Neural cell (in vitro differentiated cells): ENCODE results near the gene FAXC. TPM values are rescaled to one million over a fixed set of nuclear protein-coding genes. Genes with fewer than 3 reads are reported as not detected.

ENCODE experiments used
- H2AFZ ChIP-seq: fragments of 200-600, 300-800 bp; sonication (generic), shearing (Covaris generic); 2 replicates; pipeline ENCODE4 v1.6.0; 2014; ENCODE audit warnings: low read depth, mild to moderate bottlenecking, antibody characterized with exemption, low read length, moderate library complexity
- H3F3A ChIP-seq: fragments of 200-600 bp; shearing (Covaris generic); 2 replicates; pipeline ENCODE4 v1.6.1; 2016; ENCODE audit warnings: mild to moderate bottlenecking, moderate library complexity, mixed read lengths, antibody characterized with exemption, low read length; ENCODE audit not compliant: insufficient read depth, poor library complexity, severe bottlenecking
- H3K27ac ChIP-seq: fragments of 200-600, 300-800 bp; sonication (generic), shearing (Covaris generic); 2 replicates; pipeline ENCODE4 v1.5.1; 2014; ENCODE audit warnings: mild to moderate bottlenecking, low read length, moderate library complexity
- H3K27me3 ChIP-seq: fragments of 300-800, 200-600 bp; sonication (generic), shearing (Covaris generic); 2 replicates; pipeline ENCODE4 v1.6.0; 2014; ENCODE audit warnings: mild to moderate bottlenecking, low read depth, low read length, moderate library complexity; ENCODE audit not compliant: insufficient read depth
- H3K36me3 ChIP-seq: fragments of 300-800, 200-600 bp; sonication (generic), shearing (Covaris generic); 2 replicates; pipeline ENCODE4 v1.5.1; 2014; ENCODE audit warnings: mild to moderate bottlenecking, antibody characterized with exemption, low read length, moderate library complexity; ENCODE audit not compliant: insufficient read depth
- H3K4me2 ChIP-seq: fragments of 300-800, 200-600 bp; sonication (generic), shearing (Covaris generic); 2 replicates; pipeline ENCODE4 v1.6.0; 2014; ENCODE audit warnings: mild to moderate bottlenecking, low read length
- H3K4me3 ChIP-seq: fragments of 300-800, 200-600 bp; sonication (generic), shearing (Covaris generic); 2 replicates; pipeline ENCODE4 v1.5.1; 2014; ENCODE audit warnings: mild to moderate bottlenecking, low read length, moderate library complexity
- H3K79me2 ChIP-seq: fragments of 200-600 bp; shearing (Covaris generic); replicated peaks from 2 replicates; pipeline ENCODE4 v1.6.0; 2014; ENCODE audit warnings: mild to moderate bottlenecking, low read length, moderate library complexity; ENCODE audit not compliant: insufficient read depth
- H3K9ac ChIP-seq: fragments of 300-800, 200-600 bp; sonication (generic), shearing (Covaris generic); 2 replicates; pipeline ENCODE4 v1.6.1; 2016; ENCODE audit warnings: mild to moderate bottlenecking, low read length, mixed read lengths
- H3K9me2 ChIP-seq: fragments of 200-600 bp; shearing (Covaris generic); 2 replicates; pipeline ENCODE4 v1.6.1; 2016; ENCODE audit warnings: mild to moderate bottlenecking, low read length, mixed read lengths; ENCODE audit not compliant: insufficient read depth
- H3K9me3 ChIP-seq: fragments of 200-600, 300-800 bp; sonication (generic), shearing (Covaris generic); 2 replicates; pipeline ENCODE4 v1.6.1; 2016; ENCODE audit warnings: mild to moderate bottlenecking, mixed run types, low read length, moderate library complexity, mixed read lengths
- H4K20me1 ChIP-seq: fragments of 200-600 bp; shearing (Covaris generic); 2 replicates; pipeline ENCODE4 v1.6.1; 2016; ENCODE audit warnings: mild to moderate bottlenecking, mixed run types; ENCODE audit not compliant: insufficient read depth
- EP300 ChIP-seq: fragments of 450-650 bp; conservative IDR thresholded peaks from 2 replicates; pipeline ENCODE4 v1.6.1; 2014; ENCODE audit warnings: antibody characterized with exemption, mild to moderate bottlenecking, moderate library complexity; ENCODE audit not compliant: poor library complexity, severe bottlenecking
- EZH2 ChIP-seq: fragments of 200-600, 300-800 bp; shearing (Covaris generic), sonication (generic); IDR thresholded peaks from 2 replicates; pipeline ENCODE4 v1.6.1; 2014; ENCODE audit warnings: antibody characterized with exemption, low read length, borderline replicate concordance, mild to moderate bottlenecking; ENCODE audit not compliant: insufficient read depth, poor library complexity, severe bottlenecking
- MXI1 ChIP-seq: fragments of 450-650 bp; conservative IDR thresholded peaks from 2 replicates; pipeline ENCODE4 v1.6.1; 2014; ENCODE audit warnings: antibody characterized with exemption, mild to moderate bottlenecking; ENCODE audit not compliant: poor library complexity, severe bottlenecking
- POLR2AphosphoS5 ChIP-seq: IDR thresholded peaks from 2 replicates; pipeline ENCODE4 v1.6.1; 2012
- RAD21 ChIP-seq: fragments of 450-650 bp; conservative IDR thresholded peaks from 2 replicates; pipeline ENCODE4 v1.6.1; 2014; ENCODE audit warnings: antibody characterized with exemption, mild to moderate bottlenecking, moderate library complexity
- SMC3 ChIP-seq: fragments of 450-650 bp; conservative IDR thresholded peaks from 2 replicates; pipeline ENCODE4 v1.6.1; 2014; ENCODE audit warnings: antibody characterized with exemption, mild to moderate bottlenecking, moderate library complexity; ENCODE audit not compliant: poor library complexity
- TAF1 ChIP-seq: IDR thresholded peaks from 2 replicates; pipeline ENCODE4 v1.6.1; 2012; ENCODE audit warnings: low read depth
- polyA plus RNA-seq: library from polyadenylated mRNA; depleted of rRNA; stranded (reverse); fragments of >200 nt; gene quantifications from 2 replicates; pipeline ENCODE4 v1.2.3, GENCODE V29; 2014
- TF ChIP-seq, protein P1 (sequence below): IDR thresholded peaks from 2 replicates; pipeline ENCODE4 v1.6.1; 2012; ENCODE audit warnings: borderline replicate concordance
- TF ChIP-seq, protein P2 (sequence below): fragments of 450-650 bp; IDR thresholded peaks from 2 replicates; pipeline ENCODE4 v1.5.1; 2014; ENCODE audit warnings: antibody characterized with exemption, mild to moderate bottlenecking, moderate library complexity; ENCODE audit not compliant: poor library complexity, severe bottlenecking

FAXC gene
- polyA plus RNA-seq, 1 donor from 2014 or later, result 106 TPM

DNA sequence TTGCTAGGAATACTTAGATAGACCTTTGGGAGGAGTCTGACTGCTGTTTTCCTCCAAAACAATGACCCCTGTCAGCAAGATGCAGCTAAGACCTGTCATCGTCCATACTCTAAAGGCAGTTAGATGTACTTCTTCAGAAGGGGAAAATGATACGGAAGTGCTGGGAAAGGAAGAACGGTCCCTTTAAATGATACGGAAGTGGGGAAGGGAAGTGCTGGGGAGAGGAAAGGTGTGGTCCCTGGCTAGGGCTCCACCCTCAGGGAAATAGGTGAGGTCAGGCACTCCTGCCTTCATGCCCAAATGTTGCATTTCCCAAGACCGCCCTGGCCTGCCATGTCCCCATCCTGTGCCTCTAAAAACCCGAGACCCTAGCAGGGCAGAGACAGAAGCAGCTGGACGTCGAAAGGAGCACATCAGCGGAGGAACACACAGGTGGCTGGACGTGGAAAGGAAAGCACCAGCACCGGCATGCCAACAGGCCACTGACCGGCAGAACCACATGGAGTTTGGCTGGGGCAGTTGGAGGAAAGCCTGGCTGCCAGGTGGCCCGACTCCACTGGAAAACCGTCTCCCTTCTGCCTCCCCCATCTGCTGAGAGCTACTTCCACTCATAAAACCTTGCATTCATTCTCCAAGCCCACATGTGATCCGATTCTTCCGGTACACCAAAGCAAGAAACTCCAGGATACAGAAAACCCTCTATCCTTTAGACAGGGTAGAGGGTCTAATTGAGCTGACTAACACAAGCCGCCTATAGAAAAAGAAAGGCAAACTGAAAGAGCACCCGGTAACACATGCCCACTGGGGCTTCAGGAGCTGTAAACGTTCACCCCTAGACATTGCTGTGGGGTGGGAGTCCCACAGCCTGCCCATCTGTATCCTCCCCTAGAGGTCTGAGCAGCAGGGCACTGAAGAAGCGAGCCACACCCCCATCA, 94.6 kb downstream of the FAXC start:
- Histone ChIP-seq H3F3A (no peaks in the 10 kb centered on the region), H3K9me2 (no peaks in the 10 kb centered on the region), H3K9me3 (no peaks in the 10 kb centered on the region), H3K4me3 (no peak overlapping the region), H2AFZ (no peak overlapping the region), H3K36me3 (no peaks in the 10 kb centered on the region), H3K9ac (no peak overlapping the region), H3K79me2 (no peaks in the 10 kb centered on the region), H4K20me1 (no peaks in the 10 kb centered on the region), H3K27ac (no peak overlapping the region), H3K4me2 (no peak overlapping the region), H3K27me3 (no peaks in the 10 kb centered on the region)
- TF ChIP-seq SMC3 (no peak), TAF1 (no peak)
- TF ChIP-seq, protein P1, sequence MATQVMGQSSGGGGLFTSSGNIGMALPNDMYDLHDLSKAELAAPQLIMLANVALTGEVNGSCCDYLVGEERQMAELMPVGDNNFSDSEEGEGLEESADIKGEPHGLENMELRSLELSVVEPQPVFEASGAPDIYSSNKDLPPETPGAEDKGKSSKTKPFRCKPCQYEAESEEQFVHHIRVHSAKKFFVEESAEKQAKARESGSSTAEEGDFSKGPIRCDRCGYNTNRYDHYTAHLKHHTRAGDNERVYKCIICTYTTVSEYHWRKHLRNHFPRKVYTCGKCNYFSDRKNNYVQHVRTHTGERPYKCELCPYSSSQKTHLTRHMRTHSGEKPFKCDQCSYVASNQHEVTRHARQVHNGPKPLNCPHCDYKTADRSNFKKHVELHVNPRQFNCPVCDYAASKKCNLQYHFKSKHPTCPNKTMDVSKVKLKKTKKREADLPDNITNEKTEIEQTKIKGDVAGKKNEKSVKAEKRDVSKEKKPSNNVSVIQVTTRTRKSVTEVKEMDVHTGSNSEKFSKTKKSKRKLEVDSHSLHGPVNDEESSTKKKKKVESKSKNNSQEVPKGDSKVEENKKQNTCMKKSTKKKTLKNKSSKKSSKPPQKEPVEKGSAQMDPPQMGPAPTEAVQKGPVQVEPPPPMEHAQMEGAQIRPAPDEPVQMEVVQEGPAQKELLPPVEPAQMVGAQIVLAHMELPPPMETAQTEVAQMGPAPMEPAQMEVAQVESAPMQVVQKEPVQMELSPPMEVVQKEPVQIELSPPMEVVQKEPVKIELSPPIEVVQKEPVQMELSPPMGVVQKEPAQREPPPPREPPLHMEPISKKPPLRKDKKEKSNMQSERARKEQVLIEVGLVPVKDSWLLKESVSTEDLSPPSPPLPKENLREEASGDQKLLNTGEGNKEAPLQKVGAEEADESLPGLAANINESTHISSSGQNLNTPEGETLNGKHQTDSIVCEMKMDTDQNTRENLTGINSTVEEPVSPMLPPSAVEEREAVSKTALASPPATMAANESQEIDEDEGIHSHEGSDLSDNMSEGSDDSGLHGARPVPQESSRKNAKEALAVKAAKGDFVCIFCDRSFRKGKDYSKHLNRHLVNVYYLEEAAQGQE, result no peak
- TF ChIP-seq, protein P2, sequence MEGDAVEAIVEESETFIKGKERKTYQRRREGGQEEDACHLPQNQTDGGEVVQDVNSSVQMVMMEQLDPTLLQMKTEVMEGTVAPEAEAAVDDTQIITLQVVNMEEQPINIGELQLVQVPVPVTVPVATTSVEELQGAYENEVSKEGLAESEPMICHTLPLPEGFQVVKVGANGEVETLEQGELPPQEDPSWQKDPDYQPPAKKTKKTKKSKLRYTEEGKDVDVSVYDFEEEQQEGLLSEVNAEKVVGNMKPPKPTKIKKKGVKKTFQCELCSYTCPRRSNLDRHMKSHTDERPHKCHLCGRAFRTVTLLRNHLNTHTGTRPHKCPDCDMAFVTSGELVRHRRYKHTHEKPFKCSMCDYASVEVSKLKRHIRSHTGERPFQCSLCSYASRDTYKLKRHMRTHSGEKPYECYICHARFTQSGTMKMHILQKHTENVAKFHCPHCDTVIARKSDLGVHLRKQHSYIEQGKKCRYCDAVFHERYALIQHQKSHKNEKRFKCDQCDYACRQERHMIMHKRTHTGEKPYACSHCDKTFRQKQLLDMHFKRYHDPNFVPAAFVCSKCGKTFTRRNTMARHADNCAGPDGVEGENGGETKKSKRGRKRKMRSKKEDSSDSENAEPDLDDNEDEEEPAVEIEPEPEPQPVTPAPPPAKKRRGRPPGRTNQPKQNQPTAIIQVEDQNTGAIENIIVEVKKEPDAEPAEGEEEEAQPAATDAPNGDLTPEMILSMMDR, result no peak

DNA sequence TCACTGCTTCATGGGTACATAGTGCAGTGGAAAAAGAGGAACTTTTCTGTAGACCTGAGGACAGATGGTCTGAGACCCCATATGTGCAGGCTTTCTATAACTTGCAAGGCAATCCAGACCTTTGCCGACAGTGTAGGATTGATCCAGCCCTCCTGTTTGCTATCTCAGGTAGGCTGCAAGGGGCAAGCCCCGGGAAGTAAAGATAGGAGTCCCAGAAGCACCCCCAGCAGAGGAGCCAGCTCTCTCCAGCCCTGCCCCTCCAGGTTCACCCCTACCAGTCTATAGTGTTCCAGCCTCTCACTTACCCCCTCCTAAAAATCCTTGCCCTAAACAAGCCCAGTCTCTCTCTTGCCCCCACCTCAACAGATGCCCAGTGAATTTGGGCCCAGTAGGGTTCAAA, 96.2 kb downstream of the FAXC start:
- Histone ChIP-seq H3K4me2 (no peak overlapping the region), H3K4me3 (no peak overlapping the region), H3K9ac (no peak overlapping the region), H3K9me3 (no peaks in the 10 kb centered on the region), H3K27me3 (no peaks in the 10 kb centered on the region), H3K9me2 (no peaks in the 10 kb centered on the region), H2AFZ (no peak overlapping the region), H3K36me3 (no peaks in the 10 kb centered on the region), H3K27ac (no peak overlapping the region), H4K20me1 (no peaks in the 10 kb centered on the region), H3F3A (no peaks in the 10 kb centered on the region), H3K79me2 (no peaks in the 10 kb centered on the region)
- TF ChIP-seq EZH2 (no peak), POLR2AphosphoS5 (no peak), TAF1 (no peak), MXI1 (no peak), EP300 (no peak), RAD21 (no peak), SMC3 (no peak)
- TF ChIP-seq, protein P1, result no peak
- TF ChIP-seq, protein P2, result no peak
